HG02840 (cell line): Measurements from ENCODE around the gene TMEM54.

Source experiments
- ATAC-seq: cut with Tn5 transposase; IDR thresholded peaks from one replicate; pipeline ENCODE4 v1.9.1; 2021; ENCODE audit warnings: mild to moderate bottlenecking, moderate library complexity, moderate number of reproducible peaks; ENCODE audit not compliant: unreplicated experiment, low FRiP score

Gene TMEM54

DNA sequence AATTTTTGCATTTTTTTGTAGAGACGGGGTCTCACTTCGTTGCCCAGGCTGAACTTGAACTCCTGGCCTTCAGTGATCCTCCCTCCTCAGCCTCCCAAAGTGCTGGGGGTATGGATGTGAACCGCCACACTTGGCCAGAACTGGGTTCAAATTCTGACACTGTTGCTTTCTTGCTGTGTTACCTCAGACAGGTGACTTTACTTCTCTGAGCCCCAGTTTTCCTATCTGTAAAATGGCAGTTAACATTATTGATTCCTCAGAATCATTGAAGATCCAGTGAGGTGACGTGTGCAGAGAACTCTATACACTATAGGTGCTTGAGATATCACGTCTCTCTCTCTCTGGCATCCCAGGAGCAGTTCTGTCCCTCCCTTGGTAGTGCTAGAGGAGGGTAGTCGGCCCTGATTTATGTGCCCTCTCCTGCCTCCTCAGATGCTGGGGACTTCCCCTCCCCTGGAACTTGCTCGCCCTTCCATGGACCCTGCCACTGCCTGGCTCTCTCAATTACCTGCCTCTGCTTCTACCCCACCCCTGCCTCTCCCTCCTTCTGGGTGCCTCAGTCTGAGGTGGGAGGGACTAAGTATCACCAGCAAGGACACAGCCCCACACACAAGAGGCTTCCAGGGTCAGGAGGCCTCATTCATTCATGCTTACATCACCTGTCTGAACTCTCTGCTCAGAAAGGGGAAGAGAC, 17.7 kb downstream of the TMEM54 start:
- no peak for ATAC-seq

DNA sequence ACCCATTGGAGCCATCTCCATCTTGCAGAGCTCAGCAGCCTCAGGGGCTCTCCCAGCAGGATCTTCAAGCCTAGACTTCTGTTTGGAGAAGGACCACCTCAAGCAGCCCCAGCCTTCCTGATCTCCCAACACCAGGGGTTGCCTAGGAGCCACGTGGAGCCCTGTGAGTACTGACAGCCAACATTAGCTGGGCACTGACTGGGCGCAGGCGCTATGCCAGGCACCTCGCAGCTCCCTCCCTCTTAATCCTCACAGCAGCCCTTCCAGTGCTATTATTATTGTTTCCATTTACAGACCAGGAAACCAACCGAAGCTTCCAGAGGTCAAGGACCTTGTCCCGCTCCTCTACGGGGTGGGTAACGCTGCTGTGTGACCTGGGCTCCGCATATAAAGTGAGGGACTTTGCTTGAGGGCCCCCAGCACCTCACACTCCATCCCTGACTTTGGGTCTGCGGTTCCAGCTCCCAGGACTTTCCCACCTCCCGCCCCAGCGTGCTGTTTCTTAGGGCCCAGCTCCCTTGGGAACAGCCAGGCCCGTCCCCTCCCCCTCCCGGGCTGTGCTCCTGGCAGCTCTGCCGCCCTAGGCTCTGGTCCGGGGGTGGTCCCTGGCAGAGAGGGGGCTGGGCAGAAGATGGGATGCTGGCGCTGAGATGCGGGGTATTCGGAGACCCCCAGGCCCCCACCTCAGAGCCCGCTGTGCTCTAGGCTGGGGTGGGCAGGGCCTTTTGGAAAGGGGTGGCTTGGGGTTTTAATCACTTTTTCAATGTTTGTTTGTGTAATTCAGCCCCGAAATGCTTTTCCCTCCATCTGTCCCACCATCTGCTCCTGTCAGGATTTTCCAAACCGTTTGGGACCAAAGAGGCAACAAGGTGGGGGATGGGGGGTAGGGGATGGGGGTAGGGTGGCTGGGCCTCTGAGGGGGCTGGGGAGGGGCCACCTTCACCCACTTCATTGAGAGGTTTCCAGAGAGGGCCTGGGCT, 19.0 kb downstream of the TMEM54 start:
- ATAC-seq: no peak

DNA sequence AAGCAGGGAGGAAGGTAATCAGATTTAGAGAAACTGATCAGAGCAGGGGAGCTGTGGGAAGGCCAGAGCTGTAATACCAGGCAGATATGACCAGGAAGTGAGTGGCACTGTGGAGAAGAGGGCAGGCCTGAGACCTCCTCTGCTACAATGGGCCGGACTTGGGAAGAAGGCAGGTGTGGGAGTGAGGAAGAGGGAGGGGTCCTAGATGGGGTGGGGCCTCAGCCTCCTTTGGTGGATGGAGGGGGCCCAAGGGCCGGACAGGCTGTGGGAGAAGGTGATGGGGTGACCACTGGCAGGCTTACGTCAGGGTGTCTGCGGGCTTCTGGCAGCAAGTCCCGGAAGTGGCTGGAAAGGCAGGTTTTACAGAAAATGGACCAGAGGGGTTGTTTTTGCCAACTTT, 19.9 kb downstream of the TMEM54 start:
- no peak for ATAC-seq

DNA sequence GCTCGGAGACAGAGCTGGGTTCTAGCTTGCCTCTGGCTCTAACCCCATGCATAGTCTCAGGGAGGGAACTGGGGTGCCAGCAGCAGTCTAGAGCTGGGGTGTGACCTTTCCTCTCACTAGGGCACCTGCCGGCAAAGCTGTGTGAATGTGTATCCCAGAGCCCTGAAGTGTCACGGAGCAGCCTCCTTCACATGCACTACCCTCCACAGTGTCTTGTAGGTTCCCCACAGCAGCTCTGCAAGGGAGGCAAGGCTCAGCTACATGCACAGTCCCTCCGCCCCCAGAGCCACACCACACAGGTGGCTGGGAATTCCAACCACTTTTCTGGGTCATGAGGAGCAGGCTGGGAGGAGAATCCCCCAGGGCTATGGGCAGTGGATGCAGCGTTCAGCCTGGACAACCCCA, 22.6 kb downstream of the TMEM54 start:
- no peak for ATAC-seq

DNA sequence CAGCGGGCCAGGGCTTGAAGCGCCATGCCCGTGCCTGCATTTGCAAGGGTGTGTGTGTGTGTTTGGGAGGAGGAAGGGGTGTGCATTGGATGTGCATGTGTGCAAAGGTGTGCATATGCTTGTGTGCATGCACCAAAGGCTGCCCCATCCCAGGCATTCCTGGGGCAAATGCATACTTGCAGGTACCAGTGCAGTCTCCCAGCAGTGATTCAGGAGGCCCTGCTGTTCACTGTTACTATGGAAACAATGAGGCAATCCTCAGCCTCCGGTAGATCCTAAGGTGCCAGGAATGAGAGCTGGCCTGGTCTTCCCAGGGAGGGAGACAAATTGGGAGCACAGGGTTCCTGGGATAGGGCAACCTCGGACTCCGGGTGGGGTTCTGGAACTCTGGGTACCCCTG, 23.0 kb downstream of the TMEM54 start:
- no peak for ATAC-seq

DNA sequence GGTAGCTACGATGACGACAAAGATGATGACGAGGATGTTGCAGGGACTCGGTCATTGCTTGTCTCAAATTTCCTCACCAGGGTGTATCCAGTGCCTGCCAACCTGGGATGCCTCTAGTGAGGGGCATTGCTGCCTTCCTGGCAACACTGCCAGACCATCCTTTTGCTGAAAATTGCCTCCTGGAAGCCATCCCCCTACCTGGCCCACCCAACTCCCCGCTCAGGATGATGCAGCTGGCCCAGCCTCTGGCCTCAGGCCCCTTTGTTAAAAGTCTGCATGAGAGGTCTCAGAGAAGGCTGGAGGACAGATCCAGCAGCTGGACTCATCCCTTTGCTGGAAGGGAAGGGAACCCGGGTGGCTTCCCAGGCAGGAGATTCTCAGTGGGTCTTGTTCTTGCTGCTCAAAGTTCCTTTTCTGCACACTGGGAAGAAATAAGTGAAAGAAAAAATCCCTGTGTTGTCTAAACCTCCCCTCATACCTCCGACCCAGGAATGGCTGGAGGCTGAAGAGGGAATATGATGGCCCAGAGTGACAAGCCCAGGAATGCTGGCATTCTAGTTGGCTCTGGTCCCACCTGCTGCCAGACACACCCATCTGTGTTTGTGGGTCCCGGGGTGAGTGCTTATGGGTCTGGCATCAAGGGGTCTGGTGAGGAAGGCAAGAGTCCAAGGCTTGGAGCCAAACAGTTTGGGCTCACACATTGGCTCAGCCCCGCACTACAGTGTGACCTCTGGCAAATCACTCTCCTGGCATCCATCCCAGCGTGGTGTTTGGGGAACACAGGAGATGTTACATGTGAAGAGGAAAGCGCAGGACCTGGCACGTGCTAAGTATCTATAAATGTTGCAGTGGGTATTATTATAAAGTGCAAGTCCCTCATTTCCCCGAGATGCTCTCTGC, 23.7 kb downstream of the TMEM54 start:
- ATAC-seq: no peak

DNA sequence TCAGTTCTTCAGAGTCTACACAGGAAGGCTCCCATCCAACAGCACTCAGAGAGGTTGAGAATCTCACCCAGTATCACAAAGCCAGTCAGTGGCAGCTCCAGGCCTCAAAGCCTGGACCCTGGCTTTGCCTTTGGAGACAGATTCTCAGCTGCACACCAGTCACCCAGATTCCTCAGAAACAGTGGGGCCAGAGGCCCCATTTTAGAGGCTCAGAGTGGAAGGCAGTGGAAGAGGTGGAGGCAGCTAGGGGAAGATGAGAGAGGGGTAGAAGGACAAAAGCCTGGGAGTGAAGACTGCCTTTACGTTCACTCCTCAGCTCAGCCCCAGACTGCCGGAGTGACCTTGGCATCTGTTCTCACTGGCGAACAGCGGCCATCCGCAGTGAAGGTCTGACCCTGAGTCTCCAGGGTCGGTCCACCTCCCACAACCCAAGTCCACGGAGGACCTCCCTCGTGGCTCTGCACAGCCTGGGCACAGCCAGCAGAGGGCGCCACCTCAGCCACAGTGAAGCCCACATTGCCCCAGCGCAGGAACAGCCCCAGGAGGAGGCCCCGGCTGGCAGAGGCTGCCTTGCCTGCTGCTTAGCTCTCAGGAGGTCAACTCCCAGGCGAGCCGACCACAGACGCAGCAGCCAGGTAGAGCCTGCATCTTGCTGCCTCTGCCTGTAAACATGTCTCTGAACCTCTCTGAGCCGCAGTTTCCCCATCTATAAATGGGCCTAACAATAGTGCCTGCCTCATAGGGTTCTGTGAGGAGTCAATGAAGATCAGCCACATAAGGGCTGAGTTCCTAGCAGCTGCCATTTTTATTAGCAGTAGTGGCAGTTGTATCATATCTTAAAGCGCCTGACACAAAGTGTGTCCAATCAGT, 24.6 kb downstream of the TMEM54 start:
- ATAC-seq: no peak

DNA sequence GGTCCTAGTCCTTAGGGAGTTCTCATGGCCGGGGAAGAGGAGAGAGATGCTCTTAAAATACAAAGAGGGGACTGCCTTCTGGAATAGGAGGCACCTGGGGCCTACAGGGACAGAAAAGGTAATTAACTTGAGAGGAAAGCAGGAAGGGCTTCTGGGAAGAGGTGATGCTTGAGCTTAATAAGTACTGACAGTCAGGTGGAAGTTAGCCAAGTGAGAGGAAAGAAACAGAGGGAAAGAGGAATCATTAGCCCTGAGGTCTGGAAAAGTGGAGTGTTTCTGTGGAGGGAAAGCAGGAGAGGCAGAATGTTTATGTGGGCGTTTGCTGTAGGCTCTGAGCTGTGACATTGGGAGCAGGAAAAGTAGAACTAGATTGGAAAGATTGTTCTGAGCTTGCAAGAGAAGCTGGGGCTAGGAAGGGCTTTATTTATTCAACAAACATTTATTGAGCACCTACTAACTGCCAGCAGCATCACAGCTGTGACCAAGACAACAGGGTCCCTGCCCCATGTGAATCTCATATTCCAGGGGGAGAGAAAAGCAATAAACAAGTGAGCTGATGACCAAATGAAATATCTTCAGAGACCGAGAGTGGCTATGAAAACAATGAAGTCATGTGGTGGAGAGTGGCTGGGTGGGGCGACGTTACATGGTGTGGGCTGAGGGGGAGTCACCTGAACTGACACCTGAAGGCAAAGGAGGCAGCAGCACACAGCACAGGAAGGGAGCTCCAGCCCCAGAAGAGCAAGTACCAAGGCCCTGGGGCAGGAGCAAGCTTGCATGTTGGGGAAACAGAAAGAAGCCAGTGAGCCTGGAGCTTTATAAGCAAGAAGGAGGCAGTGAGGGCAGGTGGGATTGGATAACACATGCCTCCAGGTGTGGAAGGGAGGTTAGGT, 26.1 kb downstream of the TMEM54 start:
- no peak for ATAC-seq

DNA sequence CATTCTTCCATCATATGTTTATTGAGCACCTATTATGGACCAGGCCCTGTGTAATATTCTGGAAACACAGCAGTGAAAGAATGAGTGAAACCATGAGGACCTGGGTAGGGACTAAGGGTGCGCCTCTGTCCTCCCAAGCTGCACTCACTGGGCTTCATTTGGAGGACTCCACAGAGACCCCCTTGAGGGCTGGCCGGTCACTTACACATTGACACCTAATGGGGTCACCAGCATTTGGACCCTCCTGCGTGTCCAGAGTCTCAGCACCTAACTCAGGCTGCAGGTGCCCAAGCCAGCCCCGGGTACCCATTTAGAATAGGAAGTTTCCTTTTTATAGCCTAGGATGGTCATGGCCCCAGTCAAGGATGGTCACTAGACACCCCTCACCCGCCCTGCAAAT, 27.7 kb downstream of the TMEM54 start:
- no peak for ATAC-seq

DNA sequence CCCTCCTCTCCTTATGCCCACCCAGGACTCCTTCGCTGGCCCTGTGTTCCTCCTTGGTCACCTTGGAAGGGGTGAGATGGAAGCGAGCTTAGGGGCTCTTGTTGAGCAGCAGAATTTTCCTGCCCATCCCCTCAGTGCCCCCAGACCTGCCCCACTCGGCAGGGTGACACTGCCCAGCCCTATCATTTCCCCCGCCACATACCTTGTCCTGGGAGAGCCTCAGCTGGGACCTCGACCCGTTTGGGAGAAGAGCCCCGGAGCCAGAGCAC, 29.1 kb downstream of the TMEM54 start:
- ATAC-seq: no peak

DNA sequence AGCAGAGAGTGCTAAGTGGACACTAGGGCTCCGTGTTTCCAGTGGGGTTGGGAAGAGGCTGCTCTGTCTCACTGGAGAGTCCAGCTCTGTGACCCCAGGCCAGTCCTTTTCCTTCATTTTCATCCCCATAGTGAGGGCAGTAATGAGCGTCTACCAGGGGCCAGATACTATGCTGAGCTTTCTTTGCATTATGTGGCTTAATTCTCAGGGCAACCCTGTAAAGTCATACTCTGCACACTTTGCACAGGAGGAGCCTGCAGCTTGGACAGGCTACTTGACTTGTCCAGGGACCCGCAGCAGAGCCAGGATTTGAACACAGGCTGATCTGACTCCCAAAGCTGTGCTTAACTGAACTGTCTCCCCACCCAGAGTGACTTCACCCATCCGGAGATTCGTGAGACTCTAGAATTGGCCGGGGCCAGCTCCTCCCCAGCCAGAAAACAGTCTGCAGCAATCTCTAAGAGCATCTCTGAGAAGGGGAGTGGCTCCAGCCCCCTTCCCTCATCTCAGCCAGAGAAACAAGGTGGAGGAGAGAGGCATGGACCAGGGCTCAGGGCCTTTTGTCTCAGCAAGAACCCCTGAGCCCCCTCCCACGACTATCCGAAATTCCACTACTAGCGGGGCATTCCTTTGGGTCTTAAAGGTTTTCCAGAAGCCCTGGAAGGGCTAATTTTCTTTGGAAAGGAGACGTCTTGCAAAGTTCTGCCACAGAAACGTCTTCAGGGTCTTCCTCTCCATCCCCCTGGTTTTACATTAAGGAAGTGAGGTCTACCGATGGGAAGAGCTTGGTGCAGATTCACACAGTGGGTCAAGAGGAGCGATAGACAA, 29.6 kb downstream of the TMEM54 start:
- ATAC-seq: no peak

DNA sequence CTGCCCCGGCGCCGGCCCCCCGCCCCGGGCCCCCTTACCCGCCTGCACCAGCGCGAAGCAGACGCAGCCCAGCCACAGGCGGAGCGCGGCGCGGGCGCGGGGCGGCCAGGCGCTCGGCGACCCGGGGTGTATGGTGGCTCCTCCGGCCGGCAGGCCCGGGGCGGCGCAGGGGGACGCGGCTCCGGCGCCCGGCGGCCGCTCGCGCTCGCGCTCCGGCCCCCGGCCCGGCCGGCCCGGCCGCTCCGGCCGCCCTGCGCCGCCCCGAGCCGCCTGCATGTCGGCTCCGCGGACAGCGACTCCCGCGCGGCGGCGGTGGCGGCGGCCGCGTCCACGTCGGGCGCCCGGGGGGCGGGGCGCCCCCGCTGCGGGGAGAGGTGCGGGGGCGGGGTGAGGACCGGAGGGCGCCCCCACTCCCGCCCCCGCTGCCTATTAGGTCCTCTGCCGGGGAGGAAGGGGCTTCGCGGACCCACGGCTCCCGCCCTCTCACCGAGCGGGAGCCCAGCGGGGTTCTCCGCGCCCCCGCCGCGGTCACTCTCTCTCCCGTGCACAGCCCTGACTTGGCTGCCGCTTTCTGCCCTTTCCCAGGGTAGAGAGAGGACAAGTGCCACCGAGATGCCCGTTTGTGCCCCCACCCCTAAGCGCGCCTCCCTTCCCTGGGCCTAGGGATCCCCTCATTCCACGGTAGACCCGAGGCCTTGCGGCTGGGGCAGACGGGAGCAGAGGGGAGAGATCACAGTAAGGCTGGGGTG, 30.4 kb downstream of the TMEM54 start, which contains the start of gene FNDC5:
FNDC5 (minus strand) TSS at position 298 of the 749 bp plus-strand sequence.
- no peak for ATAC-seq

DNA sequence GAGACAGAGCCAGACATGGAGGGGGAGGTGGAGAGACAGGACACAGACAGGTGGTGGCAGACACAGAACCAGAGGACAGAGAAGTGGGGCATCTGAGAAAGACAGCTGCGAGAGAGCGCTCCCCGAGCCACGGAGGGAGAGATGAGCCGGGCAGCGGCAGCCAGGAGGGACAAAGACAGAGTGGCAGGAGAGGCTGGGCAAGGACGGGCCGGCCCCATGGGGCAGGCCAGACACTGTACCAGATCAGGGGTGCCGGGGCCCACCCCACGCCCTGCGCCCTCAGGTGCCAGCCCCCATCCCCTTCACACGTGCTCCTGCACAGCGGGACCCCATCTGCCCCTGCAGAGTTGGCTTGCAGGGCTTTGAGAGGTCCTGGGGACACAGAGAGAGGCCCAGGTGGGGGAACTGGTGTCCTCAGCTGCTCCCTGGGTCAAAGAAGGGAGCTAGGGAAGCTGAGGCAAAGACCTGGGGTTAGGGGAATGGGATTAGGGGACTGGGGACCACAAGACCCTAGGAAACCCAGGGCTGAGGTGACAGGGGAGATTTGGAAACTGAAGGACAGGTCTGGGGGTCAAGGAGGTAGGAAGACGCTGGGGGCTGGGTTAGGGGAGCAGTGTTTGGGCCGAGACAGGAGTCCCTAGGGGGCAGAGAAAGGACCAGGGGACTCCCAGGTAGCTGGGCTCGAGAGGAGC, 31.1 kb downstream of the TMEM54 start:
- no peak for ATAC-seq

DNA sequence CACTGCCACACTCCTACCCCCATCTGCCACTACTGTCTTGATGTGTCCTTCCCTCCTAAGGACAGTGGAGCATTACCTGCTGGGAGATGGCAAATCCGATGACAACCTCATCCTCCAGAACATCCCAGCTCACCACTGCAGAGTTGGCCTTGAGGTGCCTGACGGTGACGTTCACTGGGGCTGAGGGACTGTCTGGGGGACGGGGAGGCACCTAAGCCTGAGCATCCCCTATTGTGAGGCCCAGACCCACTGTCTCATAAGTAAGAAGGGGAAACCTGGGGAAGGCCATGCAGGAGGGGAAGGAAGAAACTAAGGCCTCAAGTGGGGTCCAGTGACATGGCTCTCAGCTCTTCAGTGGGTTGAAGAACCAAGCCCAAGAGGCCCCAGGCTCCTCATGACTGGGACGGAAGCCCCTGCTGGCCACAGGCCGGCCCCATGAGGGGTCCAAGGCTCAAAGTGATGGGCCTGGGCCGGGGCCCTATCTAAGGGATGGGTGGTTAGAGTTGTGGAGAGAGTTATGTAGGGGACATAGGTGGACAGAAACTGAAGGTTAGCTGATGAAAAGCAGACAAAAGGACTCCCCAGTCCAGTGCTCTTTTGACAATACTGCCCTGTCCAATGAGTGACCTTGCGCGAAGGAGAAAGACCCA, 32.3 kb downstream of the TMEM54 start:
- ATAC-seq: no peak

DNA sequence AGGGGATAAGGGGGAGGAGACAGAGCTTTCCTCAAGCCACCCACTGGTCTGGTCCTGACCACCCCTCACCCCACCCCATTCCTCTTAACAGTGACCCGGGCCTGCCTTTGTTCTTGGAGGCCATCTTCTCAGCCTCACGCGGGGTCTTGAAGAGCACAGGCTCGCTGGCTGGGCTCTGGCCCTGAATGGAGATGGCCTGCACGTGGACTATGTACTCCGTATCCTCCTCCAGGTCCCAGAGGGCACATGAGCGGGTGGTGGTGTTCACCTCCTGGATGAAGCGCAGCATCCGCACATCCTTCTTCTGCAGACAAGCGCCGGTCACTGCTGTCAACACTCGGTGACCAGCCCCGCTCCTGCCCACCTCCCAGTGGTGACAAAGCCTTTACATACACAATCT, 33.1 kb downstream of the TMEM54 start:
- ATAC-seq: no peak

DNA sequence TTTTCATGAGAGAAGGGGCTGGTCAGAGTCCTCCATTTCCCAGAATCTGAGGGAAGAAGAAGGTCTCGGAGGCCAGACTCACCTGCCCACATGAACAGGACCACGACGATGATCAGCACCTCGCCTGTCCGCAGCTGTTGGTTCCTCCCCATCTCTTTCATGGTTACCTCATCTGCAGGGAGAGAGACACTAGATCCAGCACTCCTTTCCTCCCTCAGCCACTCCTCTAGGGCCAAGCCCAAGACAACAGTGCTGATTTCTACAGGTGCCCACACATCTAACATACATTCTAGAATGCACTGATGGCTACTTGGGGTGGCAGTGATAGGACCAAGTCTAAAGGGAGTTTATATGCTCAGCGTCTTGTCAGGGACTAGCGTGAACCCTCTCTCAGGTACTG, 33.5 kb downstream of the TMEM54 start:
- ATAC-seq: no peak
